Heart left ventricle (tissue), 13 donors: Measurements from ENCODE around the gene SCAF4.

Experiments
- CTCF ChIP-seq, 12 donors: fragments of 200-600 bp; sonication (generic) in 4 of 12; IDR thresholded peaks; one replicate each; pipeline versions ENCODE4 v1.5.0 to v1.8.0; 2018 to 2022; ENCODE audit warnings: antibody characterized with exemption in 12 of 12, mild to moderate bottlenecking in 5 of 12
- POLR2A ChIP-seq, 2 donors: fragments of 450-650 bp; IDR thresholded peaks; one replicate each; pipeline ENCODE4 v1.6.1; 2017; ENCODE audit warnings: antibody characterized with exemption in 2 of 2, mild to moderate bottlenecking in 2 of 2, moderate library complexity in 2 of 2
- donor health status: ischemic (EF 13 %, LVEDD 7.1; RV severe dilation, severe dysfunction).
- donor health status: DM: no; HTN: yes; CAD: no.
- donor health status: DM: no; HTN: no; CAD: no.
- donor health status: ischemic (EF 25% LVEDD 6.9; RV normal size, moderate dysfunction).
- donor health status: ischemic (EF 25% LVEDD 5.7; RV mildly dilated, moderate dysfunction).
- donor health status: ischemic (EF 35%, LVEDD 5.7; RV mildly dilated, moderate dysfunction).
- donor health status: nonischemic (EF 11% LVEDD 7.7; RV severe dilation, severe dysfunction).
- donor health status: DM: yes; HTN: yes; CAD: no.
- donor health status: PGD.
- donor health status: ischemic (EF 29% LVEDD 5.4; RV normal size, mild dysfunction).
- donor health status: nonischemic (EF 23%, LVEDD 6.1; RV moderate dilation, normal function).

DNA sequence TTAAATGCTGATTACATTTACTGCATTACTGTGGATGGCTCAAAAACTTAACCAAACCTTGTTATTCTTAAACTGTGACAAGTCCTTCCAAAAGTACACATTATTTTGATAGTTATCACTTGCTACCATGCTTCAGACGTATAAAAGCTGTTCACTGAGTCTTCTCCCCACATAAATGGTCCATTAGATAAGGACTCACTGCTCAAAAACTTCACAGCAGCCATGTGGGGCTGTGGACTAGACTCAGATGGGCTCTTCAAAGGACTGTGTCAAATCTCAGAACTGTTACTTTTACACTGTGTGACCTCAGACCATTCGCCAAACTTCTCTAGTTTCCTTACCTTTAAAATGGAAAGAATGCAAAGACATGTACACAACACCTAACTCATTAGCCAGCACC is 11.6 kb downstream of the SCAF4 start:
- TF ChIP-seq CTCF (IDR thresholded peaks at IDR 0.05) = no peak
- no peak for TF ChIP-seq POLR2A (IDR thresholded peaks at IDR 0.05)
